RPMI8226 (cell line): Measurements from ENCODE around the gene DENND4C.
A peak's percentile ranks its signal among the peaks of the same experiment; 100 is the strongest.
"Not testable (repeated sequence)": the region's sequence is repeated elsewhere in the genome, so short reads cannot be mapped to it uniquely, and the experiment has no call there.

Source experiments
- DNase-seq: peaks from one replicate; pipeline ENCODE4 v3.0.0-alpha.2; 2015

Gene DENND4C

DNA sequence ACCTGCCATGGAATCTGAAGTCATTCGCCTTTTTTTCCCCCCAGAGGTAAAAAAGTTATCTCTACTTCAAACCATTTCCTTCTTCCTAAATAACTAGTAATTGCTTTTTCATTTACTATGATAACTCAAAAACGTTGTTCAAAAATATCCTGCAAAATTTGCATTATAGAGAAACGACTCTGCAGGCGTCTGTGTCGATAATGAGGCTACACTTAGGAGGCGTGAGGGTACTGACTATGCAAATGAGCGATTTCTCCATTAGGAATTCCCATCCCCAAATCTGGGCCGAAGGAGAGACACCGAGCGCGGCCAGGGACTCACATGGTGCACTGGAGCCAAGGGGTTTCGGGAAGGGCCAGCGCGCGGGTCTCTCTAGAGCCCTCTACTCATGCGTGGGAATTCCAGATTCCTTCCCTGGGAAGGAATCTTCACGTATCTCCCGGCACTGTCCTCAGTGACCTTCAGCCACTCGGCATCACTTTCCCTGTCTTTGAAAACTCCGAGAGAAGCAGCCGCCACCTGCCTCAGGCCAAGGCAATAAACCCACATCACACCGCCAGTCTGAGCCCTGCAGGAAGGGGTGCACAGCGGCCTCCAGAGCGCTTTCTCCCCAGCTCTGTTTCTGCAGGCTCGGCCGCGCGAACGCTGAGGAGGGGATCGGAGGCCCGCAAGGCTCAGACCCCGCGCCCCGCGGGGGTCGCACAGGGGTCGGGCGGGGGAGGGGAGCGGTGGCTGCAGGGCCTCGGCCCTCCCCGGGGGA lies 718 bp upstream of the DENND4C start:
- DNase-seq: no peak

DNA sequence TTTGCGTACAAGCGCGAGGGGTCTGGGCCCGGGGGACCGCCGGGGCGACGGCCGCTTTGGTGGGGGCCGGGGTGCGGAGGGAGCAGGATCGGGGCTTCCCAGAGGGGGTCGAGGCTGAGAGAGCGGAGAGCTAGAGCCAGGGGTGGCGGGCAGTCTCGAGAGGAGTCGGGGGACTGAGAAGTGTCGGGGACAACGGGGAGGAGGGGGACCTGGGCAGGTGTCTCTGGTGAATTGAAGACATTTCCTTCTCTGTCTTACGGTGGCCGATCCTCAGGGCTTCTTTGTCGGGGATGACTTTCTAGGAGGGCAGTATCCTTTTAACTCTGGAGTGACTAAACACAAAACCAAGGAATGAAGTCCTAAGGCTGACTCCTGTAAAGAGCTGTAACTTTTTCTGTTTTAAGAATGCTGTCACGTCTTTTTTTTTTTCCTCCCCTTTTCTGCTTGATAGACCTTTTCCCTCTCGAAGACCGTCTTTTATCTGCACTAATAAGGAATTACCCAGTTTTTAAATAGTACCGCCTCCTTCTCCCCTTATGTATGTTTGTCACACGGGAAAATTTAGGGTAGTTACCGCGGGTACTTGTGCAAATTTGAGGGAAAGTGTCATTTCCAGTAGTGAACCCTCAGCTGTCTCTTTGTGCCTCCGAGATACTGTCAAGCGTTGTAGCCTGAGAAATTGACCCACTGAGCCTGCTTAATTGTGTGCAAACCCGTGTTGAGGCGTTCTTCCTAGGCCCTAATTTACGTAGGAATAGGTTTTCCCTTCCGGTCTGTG lies 822 bp downstream of the DENND4C start:
- DNase-seq: peak; percentile 26

DNA sequence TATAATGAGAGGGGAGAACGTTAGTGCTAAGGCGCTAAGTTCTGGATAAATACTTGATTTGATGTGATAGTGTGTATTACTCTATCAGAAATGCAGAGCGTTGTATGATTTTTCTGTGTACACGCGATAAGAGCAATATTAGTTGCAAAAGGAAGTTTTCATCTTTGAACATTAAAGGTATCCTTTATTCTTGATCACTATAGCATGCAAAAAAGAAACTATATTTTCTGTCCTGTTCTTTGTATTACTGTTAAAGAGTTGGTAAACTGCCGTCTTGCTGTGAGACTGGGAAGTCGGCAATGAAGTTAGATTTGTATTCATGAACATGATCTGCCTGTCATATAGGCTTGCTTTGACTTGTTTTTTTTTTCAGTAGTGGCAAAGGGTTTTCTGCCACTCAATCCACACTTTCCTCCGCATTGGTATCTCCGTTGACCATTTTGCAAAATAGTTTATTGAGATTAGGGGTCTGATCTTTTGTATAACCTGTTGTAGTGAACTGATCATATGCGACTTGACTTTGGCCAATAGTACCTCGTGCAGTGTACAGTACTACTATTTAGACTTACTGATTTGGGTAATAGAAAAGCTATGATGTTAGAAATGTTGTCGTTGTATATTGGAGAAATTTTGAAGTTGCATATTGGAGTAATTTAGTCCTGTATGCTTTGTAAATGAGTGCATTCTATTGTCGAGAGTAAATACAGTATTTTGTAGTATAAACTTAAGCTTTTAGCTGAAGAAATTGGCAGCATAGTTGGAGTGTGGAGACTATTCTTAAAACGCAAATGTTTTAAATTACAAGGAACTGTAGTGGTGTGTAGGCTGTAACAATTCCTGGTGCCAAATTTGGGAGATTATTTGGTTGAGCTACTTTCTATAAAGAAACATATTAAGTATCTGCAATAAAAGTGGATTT lies 1.7 kb downstream of the DENND4C start:
- DNase-seq: no peak

DNA sequence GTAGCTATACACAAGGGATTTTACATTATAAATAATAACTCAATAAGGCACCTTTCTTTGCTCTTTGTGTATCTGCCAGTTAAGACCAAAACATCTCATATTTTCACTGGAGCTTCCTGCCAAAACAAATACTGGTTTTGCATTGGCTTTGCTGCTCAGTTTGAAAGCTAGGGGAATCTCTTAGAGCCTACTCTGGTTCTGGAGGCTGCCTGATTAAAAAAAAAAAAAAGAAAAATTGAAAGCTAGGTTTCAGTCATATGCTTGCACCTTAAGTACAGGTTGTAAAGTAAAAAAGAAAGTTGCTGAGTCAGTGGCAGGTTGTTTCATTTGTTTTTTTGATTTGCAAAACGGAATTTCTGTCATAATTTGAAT lies 2.3 kb downstream of the DENND4C start:
- DNase-seq: peak; percentile 68

DNA sequence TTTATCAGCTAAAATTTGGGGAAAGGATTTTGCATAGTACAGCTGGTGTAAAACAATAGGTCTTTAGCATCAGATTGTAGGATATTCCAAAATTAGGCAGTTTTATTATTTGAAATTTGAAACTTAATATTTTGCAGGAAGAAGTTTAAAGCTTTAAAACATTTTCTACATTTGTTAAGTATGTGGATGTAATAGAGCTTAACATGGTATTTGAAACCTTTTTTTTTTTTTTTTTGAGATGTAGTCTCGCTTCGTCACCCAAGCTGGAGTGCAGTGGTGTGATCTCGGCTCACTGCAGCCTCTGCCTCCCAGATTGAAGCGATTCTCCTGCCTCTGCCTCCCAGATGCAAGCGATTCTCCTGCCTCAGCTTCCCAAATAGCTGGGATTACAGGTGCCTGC lies 2.9 kb downstream of the DENND4C start:
- DNase-seq: peak; percentile 14

DNA sequence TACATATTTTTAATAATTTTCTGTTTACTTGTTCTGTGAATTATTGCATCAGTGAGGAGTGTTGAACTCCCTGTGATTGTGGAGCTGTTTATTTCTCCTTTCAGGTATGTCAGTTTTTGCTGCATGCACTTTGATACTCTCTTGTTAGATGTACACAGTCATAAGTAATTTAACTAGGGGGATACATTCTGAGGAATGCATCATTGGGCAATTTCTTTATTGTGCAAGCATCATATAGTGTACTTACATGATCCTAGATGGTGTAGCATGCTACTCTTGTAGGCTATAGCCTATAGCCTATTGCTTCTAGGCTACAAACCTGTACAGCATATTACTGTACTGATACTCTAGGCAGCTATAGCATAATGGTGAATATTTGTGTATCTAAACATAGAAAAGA lies 9.5 kb downstream of the DENND4C start:
- DNase-seq: no peak

DNA sequence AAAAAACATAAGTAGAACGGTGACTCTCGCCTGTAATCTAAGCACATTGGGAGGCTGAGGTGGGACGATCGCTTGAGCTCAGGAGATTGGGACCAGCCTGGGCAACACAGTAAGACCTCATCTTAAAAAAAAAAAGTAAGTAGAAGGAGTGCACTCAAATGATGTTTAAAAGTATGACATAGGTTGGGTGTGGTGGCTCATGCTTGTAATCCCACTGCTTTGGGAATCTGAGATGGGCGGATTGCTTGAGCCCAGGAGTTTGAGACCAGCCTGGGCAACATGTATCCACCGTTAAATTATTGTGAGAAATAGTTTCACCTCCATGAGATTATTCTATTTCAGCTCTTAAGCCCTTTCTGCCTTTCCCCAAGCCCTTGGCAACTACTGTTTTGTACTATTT lies 11.2 kb downstream of the DENND4C start:
- DNase-seq: no peak

DNA sequence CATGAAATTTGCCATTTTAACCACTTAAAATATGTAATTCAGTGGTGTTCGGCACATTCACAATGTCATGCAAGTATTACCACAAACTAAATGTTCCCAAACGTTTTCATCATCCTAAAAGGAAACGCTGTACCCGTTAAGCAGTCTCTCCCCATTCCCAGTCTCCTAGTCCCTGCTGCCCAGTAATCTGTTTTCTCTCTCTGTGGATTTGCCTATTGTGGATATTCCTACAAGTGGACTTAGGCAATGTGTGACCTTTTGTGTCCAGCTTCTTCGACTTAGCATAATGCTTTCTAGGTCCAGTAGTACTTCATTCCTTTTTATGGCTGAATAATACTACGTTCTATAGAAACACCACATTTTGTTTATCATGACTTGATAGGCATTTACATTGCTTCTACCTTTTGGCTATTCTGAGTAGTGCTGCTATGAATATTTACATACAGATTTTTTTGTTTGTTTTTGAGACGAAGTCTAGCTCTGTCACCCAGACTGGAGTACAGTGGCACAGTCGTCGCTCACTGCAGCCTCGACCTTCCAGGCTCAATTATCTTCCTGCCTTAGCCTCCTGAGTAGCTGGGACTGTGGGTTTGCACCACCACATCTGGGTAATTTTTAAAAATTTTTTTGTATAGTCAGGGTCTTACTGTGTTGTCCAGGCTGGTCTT lies 13.0 kb downstream of the DENND4C start:
- no peak for DNase-seq

DNA sequence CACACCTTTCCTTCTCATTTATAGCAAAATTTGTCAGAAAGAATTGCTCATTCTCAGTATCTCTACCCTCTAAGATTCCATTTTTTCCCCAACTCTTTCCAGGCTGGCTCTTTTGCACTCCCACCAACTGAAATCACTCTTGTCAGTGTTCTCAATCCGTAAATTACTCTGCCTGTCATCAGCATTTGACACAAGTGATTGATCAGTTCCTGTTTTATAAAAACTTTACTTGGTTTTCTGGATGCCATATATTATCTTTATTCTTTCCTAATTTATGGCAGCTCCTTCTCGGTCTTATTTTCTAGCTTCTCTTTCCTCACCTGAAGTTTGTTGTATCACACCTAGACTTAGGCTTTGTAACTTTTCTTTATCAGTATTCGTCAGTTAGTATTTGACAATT lies 16.4 kb downstream of the DENND4C start:
- no peak for DNase-seq

DNA sequence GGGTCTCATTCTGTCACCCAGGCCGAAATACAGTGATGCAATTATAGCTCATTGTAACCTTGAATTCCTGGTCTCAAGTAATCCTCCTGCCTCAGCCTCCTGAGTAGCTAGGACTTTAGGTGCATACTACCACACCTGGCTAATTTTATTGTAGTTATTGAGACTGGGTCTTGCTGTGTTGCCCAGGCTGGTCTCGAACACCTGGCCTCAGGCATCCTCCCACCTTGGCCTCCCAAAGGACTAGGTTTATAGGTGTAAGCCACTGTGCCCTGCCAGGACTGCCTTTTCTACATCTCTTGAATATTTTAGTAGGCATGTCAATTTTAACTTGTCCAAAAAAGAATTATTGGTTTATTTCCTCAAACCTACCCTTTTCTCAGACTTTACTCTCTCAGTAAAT lies 16.9 kb downstream of the DENND4C start:
- DNase-seq: no peak

DNA sequence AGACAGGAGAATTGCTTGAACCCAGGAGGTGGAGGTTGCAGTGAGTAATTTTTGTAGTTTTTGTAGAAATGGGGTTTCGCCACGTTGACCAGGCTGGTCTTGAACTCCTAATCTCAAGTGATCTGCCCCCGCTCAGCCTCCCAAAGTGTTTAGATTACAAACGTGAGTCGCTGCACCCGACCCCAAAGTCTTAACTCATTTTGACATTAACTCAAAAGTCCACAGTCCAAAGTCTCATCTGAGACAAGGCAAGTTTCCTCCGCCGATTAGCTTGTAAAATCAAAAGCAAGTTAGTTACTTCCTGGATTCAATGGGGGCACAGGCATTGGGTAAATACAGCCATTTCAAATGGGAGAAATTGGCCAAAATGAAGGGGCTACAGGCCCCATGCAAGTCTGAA lies 19.9 kb downstream of the DENND4C start:
- DNase-seq: not testable (repeated sequence)

DNA sequence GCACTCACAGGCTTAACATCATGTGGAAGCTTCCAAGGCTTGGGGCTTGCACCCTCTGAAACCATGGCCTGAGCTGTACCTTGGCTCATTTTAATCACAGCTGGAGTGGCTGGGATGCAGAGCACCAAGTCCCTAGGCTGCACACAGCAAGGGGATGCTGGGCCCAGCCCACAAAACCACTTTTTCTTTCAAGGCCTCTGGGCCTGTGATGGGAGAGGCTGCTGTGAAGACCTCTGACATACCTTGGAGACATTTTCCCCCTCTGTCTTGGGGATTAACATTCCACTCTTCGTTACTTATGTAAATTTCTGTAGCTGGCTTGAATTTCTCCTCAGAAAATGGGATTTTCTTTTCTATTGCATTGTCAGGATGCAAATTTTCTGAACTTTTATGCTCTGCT lies 20.7 kb downstream of the DENND4C start:
- DNase-seq: not testable (repeated sequence)

DNA sequence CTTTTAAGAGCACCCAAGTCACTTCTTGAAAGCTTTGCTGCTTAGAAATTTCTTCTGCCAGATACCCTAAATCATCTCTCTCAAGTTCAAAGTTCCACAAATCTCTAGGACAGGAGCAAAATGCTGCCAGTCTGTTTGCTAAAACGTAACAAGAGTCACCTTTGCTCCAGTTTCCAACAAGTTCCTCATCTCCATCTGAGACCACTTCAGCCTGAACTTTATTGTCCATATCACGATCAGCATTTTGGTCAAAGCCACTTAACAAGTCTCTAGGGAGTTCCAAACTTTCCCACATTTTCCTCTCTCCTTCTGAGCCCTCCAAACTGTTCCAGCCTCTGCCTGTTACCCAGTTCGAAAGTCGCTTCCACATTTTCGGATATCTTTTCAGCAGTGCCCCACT lies 21.1 kb downstream of the DENND4C start:
- DNase-seq: not testable (repeated sequence)

DNA sequence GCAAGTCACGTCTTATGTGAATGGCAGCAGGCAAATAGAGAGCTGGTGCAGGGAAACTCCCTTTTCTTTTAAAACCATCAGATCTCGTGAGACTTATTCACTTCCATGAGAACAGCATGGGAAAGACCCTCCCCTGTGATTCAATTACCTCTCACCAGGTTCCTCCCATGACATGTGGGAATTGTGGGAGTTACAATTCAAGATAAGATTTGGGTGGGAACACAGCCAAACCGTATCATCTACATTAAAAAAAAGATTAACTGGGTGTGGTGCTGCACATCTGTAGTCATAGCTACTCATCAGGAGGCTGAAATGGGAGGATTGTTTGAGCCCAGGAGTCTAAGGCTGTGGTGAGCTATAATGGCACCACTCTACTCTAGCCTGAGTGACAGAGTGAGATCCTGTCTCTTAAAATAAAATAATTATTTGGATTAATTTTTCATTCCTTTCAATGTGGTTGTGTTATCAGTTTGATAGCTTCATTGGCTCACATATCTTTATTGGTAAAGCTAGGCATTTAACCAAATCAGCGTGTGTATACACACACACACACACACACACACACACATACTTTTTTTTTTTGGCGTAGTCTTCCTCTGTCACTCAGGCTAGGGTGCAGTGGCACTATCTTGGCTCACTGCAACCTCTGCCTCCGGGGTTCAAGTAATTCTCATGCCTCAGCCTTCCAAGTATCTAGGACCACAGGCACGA lies 21.8 kb downstream of the DENND4C start:
- DNase-seq: no peak

DNA sequence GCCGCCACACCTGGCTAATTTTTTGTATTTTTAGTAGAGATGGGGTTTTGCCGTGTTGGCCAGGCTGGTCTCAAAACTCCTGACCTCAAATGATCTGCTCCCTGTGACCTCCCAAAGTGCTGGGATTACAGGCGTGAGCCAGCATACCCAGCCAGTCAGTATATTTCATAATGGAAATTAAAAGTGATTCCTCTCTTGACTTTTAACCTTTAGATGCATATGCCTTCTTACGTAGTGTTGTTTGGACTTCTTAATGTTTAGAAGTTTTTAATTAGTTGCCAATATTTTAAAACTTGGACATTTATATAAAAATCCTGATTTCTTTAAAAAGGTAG lies 22.4 kb downstream of the DENND4C start:
- DNase-seq: no peak

DNA sequence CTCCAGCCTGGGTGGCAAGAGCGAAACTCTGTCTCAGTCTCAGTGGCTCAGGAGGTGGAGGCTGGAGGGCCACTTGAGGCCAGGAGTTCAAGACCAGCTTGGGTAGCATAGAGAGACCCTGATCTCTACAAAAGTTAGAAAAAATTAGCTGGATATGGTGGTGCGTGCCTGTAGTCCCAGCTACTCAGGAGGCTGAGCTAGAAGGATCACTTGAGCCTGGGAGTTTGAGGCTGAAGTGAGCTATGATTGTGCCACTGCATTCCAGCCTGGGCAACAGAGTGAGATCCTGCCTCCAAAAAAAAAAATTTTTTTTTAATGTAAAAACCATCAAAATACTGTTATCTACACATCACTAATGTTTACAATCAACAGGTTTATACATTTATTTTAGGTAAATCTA lies 24.6 kb downstream of the DENND4C start:
- DNase-seq: no peak

DNA sequence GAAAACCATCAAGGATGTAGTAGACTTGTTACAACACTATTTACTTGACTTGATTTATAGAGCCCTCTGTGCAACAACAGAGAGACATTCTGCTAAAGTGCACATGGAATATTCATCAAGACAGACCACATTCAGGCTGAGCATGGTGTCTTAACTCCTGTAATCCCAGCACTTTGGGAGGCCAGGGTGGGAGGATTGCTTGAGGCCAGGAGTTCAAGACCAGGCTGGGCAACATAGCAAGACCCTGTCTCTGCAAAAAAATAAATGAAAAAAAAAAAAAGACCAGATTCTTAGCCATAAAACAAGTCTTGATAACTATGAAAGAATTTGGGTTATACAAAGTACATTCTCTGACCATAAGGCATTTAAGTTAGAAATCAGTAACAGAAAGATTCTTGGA lies 25.3 kb downstream of the DENND4C start:
- DNase-seq: no peak

DNA sequence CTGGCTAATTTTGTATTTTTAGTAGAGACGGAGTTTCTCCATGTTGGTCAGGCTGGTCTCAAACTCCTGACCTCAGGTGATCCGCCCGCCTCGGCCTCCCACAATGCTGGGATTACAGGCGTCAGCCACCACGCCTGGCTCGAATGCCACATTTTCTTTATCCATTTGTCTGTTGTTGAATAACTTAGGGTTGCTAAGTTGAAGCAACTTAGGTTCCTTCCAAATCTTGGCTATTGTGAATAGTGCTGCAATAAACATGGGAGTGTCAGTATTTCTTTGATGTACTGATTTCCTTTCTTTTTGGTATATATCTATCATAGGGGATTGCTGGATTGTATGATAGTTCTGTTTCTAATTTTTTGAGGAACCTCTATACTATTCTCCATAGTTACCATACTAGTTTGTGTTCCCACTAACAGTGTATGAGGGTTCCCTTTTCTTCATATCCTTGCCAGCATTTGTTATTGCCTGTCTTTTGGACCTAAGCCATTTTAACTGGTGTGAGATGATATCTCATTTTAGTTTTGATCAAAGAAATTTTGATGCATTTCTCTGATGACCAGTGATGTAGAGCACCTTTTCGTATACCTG lies 29.3 kb downstream of the DENND4C start:
- not testable (repeated sequence) for DNase-seq

DNA sequence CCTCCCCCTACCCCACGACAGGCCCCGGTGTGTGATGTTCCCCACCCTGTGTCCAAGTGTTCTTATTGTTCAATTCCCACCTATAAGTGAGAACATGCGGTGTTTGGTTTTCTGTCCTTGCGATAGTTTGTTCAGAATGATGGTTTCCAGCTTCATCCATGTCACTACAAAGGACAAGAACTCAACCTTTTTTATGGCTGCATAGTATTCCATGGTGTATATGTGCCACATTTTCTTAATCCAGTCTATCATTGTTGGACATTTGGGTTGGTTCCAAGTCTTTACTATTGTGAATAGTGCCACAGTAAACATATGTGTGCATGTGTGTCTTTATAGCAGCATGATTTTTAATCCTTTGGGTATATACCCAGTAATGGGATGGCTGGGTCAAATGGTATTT lies 35.1 kb downstream of the DENND4C start:
- not testable (repeated sequence) for DNase-seq

DNA sequence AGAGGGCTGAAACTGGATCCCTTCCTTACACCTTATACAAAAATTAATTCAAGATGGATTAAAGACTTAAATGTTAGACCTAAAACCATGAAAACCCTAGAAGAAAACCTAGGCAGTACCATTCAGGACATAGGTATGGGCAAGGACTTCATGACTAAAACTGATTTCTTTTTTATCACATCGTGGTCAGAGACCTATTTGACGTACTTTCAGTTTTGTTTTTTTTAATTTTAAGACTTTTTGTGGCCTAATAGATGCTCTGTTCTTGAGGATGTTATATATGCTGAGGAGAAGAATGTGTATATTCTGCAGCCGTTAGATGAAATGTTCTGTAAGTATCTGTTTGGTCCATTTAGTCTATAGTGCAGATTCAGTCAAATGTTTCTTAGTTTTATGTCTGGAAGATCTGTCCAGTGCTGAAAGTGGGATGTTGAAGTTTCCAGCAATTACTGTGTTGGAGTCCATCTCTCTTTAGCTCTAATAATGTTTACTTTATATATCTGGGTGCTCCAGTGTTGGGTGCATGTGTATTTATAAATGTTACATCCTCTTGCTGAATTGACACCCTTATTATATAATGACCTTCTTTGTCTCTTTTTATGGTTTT lies 36.4 kb downstream of the DENND4C start:
- DNase-seq: not testable (repeated sequence)

DNA sequence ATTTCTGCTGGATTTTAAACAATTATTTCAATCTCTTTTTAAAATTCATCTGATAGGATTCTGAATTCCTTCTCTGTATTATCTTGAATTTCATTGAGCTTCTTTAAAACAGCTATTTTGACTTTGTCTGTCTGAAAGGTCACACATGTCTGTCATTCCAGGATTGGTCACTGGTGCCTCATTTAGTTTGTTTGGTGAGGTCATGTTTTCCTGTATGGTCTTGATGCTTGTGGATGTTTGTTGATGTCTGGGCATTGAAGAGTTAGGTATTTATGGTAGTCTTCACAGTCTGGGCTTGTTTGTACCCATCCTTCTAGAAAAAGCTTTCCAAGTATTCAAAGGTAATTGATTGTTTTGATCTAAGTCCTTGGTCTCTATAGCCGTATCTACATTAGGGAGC lies 39.1 kb downstream of the DENND4C start:
- no peak for DNase-seq
